ENCODE measurements around the gene ZP1. TPM values are rescaled to one million over a fixed set of nuclear protein-coding genes. Genes with fewer than 3 reads are reported as not detected.
"Not testable (repeated sequence)": the region's sequence is repeated elsewhere in the genome, so short reads cannot be mapped to it uniquely, and the experiment has no call there.

Gene ZP1
- polyA plus RNA-seq, 1 donor, result 0.07 TPM

DNA sequence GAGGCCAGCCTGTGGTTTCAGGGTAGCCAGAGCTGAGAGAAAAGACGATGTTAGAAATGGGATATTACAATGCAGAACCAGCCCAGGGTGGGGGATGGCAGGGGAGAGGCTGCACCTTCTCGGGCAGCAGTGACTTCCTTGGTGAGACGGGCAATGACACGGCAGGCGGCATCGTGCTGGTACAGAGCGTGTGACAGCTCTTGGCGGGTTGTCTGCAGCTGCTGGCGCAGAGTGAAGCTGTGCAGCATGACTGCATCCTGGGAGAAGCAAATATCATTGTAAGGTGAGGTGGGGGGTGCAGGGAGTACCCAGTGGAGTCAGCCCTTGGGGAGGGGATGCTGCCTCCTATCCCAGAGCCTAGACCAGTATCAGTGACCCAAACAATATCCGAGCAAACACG lies 35.3 kb downstream of the ZP1 start:
- no peak overlapping the region for H3K27ac ChIP-seq (ENCODE audit: low read length)
- no peaks in the 10 kb centered on the region for H3K9me3 ChIP-seq (ENCODE audit: control insufficient read depth, low read depth, low read length)
- DNase-seq, result no peak
- H3K27me3 ChIP-seq (ENCODE audit: control insufficient read depth, insufficient read depth, low read length), result no peaks in the 10 kb centered on the region
- peaks cover 61% of the 10 kb centered on the region for H3K36me3 ChIP-seq (ENCODE audit: control insufficient read depth, insufficient read depth, low read length)
- H3K4me3 ChIP-seq (ENCODE audit: low read length), result no peak overlapping the region
- H3K4me1 ChIP-seq (ENCODE audit: control insufficient read depth, insufficient read depth, low read length), result peaks cover 15% of the 10 kb centered on the region
- no CpG with 5 or more reads among the region's 11 CpGs for WGBS (ENCODE audit: insufficient coverage, low lambda C conversion rate)

GRCh38 chr11:60905047-60905446 lies 37.7 kb downstream of the ZP1 start:
- H3K4me3 ChIP-seq (ENCODE audit: low read length), result peak overlapping the region; percentile 85
- peaks cover 15% of the 10 kb centered on the region for H3K4me1 ChIP-seq (ENCODE audit: control insufficient read depth, insufficient read depth, low read length)
- 0% methylated on average over 1 of the region's 6 CpGs for WGBS (ENCODE audit: insufficient coverage, low lambda C conversion rate)
- H3K9me3 ChIP-seq (ENCODE audit: control insufficient read depth, low read depth, low read length), result no peaks in the 10 kb centered on the region
- peaks cover 41% of the 10 kb centered on the region for H3K36me3 ChIP-seq (ENCODE audit: control insufficient read depth, insufficient read depth, low read length)
- H3K27ac ChIP-seq (ENCODE audit: low read length), result peak overlapping the region; percentile 95
- H3K27me3 ChIP-seq (ENCODE audit: control insufficient read depth, insufficient read depth, low read length), result no peaks in the 10 kb centered on the region
- DNase-seq, result no peak

DNA sequence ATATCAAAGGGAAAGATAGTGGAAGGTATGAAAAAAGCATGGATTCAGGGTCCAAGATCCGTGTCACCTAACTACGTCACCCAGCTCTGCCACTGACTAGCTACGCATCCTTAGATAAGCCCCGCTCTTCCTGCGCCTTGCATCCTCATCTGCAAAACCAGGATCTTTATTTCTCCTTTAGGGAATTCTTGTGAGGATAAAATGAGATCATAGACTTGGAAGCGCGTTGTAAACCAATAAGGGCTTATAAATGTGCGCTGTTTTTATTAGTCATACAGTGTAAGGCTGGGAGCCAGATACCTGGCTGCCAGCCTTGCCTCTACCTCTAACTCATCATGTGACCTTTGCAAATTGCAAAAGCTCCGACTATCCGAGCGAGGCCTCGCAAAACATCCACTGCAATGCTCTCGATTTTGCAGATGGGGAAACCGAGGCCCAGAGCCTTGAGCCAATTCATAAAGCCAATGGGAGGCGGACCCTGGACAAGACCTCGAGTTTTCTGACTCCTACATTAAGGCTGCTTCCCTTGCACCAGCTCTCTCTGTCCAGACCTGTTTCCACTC lies 38.3 kb downstream of the ZP1 start:
- peak; percentile 66 to 81 for DNase-seq
- H3K4me1 ChIP-seq (ENCODE audit: control insufficient read depth, insufficient read depth, low read length), result peaks cover 15% of the 10 kb centered on the region
- WGBS (ENCODE audit: insufficient coverage, low lambda C conversion rate), result no CpG with 5 or more reads among the region's 16 CpGs

GRCh38 chr11:60906132-60906972 lies 39.0 kb downstream of the ZP1 start, which contains the start of gene PRPF19:
TSS of gene PRPF19 (minus strand) at chr11:60906585. CDS start at chr11:60906382, 203 bp downstream.
- Histone ChIP-seq H3K4me1 (ENCODE audit: control insufficient read depth, insufficient read depth, low read length) (peaks cover 15% of the 10 kb centered on the region), H3K27ac (ENCODE audit: low read length) (peak within 1 kb of the TSS; percentile 95), H3K27me3 (ENCODE audit: control insufficient read depth, insufficient read depth, low read length) (peaks cover 2% of the 10 kb centered on the region), H3K36me3 (ENCODE audit: control insufficient read depth, insufficient read depth, low read length) (peaks cover 28% of the 10 kb centered on the region), H3K4me3 (ENCODE audit: low read length) (peak within 1 kb of the TSS; percentile 85), H3K9me3 (ENCODE audit: control insufficient read depth, low read depth, low read length) (no peaks in the 10 kb centered on the region)
- DNase-seq, result peak; percentile 96 to 98
- no CpG with 5 or more reads among the region's 75 CpGs for WGBS (ENCODE audit: insufficient coverage, low lambda C conversion rate)

More for the DNA sequence above, 38.3 kb downstream of the ZP1 start:
- Histone ChIP-seq H3K4me3 (ENCODE audit: low read length) (peak overlapping the region; percentile 85), H3K27ac (ENCODE audit: low read length) (peak overlapping the region; percentile 95), H3K27me3 (ENCODE audit: control insufficient read depth, insufficient read depth, low read length) (peaks cover 2% of the 10 kb centered on the region), H3K9me3 (ENCODE audit: control insufficient read depth, low read depth, low read length) (no peaks in the 10 kb centered on the region), H3K36me3 (ENCODE audit: control insufficient read depth, insufficient read depth, low read length) (peaks cover 35% of the 10 kb centered on the region)

DNA sequence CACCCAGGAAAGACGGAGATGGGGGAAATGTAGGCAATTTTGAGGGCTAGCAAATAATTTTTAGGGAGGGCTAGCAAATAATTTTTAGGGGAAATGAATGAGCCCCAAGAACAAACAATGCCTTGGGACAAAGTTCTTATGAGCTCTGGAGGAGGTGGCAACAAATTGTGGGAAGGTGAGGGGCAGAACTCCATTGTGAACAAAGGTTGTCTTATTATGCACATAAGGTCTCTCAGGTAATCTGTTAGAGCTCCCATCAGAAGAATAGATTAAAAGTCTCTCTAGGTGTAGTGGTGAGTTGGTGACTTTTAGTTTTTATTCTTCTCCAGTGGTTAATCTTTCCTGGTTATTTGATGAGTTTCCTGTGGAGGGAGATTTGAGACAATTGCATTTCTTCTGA lies 41.5 kb downstream of the ZP1 start:
- Histone ChIP-seq H3K27me3 (ENCODE audit: control insufficient read depth, insufficient read depth, low read length) (peaks cover 4% of the 10 kb centered on the region), H3K4me1 (ENCODE audit: control insufficient read depth, insufficient read depth, low read length) (peaks cover 20% of the 10 kb centered on the region), H3K4me3 (ENCODE audit: low read length) (no peak overlapping the region), H3K27ac (ENCODE audit: low read length) (no peak overlapping the region), H3K9me3 (ENCODE audit: control insufficient read depth, low read depth, low read length) (no peaks in the 10 kb centered on the region), H3K36me3 (ENCODE audit: control insufficient read depth, insufficient read depth, low read length) (peaks cover 4% of the 10 kb centered on the region)
- DNase-seq, result no peak
- no CpG with 5 or more reads among the region's 1 CpG for WGBS (ENCODE audit: insufficient coverage, low lambda C conversion rate)

DNA sequence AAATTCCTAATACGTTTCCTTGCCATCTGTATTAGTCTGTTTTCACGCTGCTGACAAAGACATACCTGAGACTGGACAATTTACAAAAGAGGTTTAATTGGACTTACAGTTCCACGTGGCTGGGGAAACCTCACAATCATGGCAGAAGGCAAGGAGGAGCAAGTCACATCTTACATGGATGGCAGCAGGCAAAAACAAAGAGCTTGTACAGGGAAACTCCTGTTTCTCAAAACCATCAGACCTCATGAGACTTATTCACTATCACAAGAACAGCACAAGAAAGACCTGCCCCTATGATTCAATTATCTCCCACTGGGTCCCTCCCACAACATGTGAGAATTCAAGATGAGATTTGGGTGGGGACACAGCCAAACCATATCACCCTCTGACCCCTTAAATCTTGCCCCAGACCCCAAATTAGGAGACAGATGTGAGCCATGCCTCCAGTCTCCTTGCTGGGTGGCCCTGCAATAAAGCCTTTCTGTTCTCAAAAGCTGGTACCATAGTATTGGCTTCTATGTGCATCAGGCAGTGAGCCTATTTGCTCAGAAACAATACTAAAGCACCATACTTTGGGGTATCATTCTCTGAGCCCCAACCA lies 42.4 kb downstream of the ZP1 start:
- H3K27ac ChIP-seq (ENCODE audit: low read length); DNase-seq: not testable (repeated sequence)
- WGBS (ENCODE audit: insufficient coverage, low lambda C conversion rate), result 40% methylated on average over 1 of the region's 3 CpGs

DNA sequence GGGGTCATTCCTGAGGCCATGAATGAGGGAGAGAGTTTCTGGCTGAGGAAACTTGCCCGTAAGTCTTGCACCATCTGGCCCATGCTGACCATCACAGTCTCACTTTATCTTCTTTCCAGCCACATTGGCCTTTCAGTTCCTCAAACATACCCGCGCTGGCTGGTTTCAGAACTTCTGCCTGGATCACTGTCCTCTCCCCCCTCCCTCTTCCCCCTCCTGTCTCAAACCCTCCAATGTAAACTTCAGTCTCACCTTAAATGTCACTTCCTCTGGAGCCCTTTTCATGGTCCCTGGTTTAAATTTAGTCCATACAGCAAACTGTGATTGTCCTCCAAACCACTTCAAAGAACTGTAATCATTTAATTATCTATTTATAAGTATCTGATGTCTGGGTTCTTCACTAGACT lies 42.9 kb downstream of the ZP1 start:
- Histone ChIP-seq H3K27me3 (ENCODE audit: control insufficient read depth, insufficient read depth, low read length) (peaks cover 4% of the 10 kb centered on the region), H3K4me1 (ENCODE audit: control insufficient read depth, insufficient read depth, low read length) (peaks cover 15% of the 10 kb centered on the region), H3K9me3 (ENCODE audit: control insufficient read depth, low read depth, low read length) (no peaks in the 10 kb centered on the region), H3K4me3 (ENCODE audit: low read length) (no peak overlapping the region), H3K27ac (ENCODE audit: low read length) (no peak overlapping the region), H3K36me3 (ENCODE audit: control insufficient read depth, insufficient read depth, low read length) (no peaks in the 10 kb centered on the region)
- no peak for DNase-seq
- WGBS (ENCODE audit: insufficient coverage, low lambda C conversion rate), result no CpG with 5 or more reads among the region's 3 CpGs

More for the DNA sequence above, 42.4 kb downstream of the ZP1 start:
- H3K4me3 ChIP-seq (ENCODE audit: low read length); H3K9me3 ChIP-seq (ENCODE audit: control insufficient read depth, low read depth, low read length); H3K36me3 ChIP-seq (ENCODE audit: control insufficient read depth, insufficient read depth, low read length); H3K27me3 ChIP-seq (ENCODE audit: control insufficient read depth, insufficient read depth, low read length): not testable (repeated sequence)
- H3K4me1 ChIP-seq (ENCODE audit: control insufficient read depth, insufficient read depth, low read length), result peaks cover 16% of the 10 kb centered on the region

GRCh38 chr11:60910711-60911380 lies 43.5 kb downstream of the ZP1 start:
- Histone ChIP-seq H3K27ac (ENCODE audit: low read length) (no peak overlapping the region), H3K27me3 (ENCODE audit: control insufficient read depth, insufficient read depth, low read length) (peaks cover 4% of the 10 kb centered on the region), H3K4me1 (ENCODE audit: control insufficient read depth, insufficient read depth, low read length) (peaks cover 21% of the 10 kb centered on the region), H3K4me3 (ENCODE audit: low read length) (no peak overlapping the region), H3K36me3 (ENCODE audit: control insufficient read depth, insufficient read depth, low read length) (no peaks in the 10 kb centered on the region), H3K9me3 (ENCODE audit: control insufficient read depth, low read depth, low read length) (no peaks in the 10 kb centered on the region)
- WGBS (ENCODE audit: insufficient coverage, low lambda C conversion rate), result no CpG with 5 or more reads among the region's 5 CpGs
- no peak for DNase-seq

DNA sequence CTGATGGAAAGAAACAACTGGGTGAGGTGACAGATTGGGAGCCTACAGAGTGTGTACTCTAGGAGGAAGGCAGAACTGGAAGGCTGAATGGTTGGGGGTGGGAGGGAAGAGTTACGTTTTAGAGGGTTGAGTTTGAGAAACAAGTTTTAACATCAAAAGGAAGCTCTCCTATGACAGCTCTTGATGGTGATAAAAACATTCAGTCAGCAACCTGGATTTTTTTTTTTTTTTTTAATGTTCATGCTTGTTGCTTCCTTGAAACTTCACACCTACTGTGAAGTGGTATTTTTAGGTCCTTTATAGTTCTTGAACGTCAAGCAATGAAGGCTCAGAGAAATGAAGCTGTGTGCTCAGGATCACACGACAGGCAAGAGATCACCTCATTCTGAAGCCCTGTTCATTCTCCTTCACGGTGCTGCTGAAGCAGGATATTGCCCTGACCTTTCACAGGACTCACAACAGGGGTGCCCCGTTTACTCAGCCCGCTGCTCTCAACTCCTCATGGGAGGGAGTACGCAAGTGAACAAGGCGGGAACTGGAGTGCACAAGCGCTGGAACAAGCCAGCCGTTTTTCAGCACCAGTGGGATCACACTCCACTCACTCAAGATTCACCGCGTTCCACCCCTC lies 45.0 kb downstream of the ZP1 start:
- H3K27me3 ChIP-seq (ENCODE audit: control insufficient read depth, insufficient read depth, low read length), result peaks cover 4% of the 10 kb centered on the region
- peaks cover 2% of the 10 kb centered on the region for H3K36me3 ChIP-seq (ENCODE audit: control insufficient read depth, insufficient read depth, low read length)
- WGBS (ENCODE audit: insufficient coverage, low lambda C conversion rate), result 83% methylated on average over 1 of the region's 12 CpGs
- H3K27ac ChIP-seq (ENCODE audit: low read length), result no peak overlapping the region
- H3K4me1 ChIP-seq (ENCODE audit: control insufficient read depth, insufficient read depth, low read length), result peaks cover 20% of the 10 kb centered on the region
- H3K4me3 ChIP-seq (ENCODE audit: low read length), result no peak overlapping the region
- H3K9me3 ChIP-seq (ENCODE audit: control insufficient read depth, low read depth, low read length), result no peaks in the 10 kb centered on the region
- DNase-seq, result no peak

Data from large intestine (tissue), 3 donors.